Measurements from ENCODE around the gene DNAH12. TPM values are rescaled to one million over a fixed set of nuclear protein-coding genes. Genes with fewer than 3 reads are reported as not detected.

Gene DNAH12
- total and polyA plus RNA-seq, 2 of the 4 experiments (the other 2 are of a cell fraction): under 0.01 to 0.02 TPM

GRCh38 chr3:57446318-57446841 lies 97.8 kb downstream of the DNAH12 start:
- Histone ChIP-seq H3K9me1 (ENCODE audit: insufficient read depth, low read length) (no peaks in the 10 kb centered on the region), H3K4me3 (ENCODE audit: insufficient read depth, low read depth, low read length) (no peak overlapping the region), H3K36me3 (ENCODE audit: control insufficient read depth, insufficient read depth, low read length) (no peaks in the 10 kb centered on the region), H3K18ac (ENCODE audit: low read depth, low read length) (no peak overlapping the region), H3K27ac (ENCODE audit: insufficient read depth, low read length) (no peak overlapping the region), H4K5ac (ENCODE audit: low read depth, low read length) (no peak overlapping the region), H2BK20ac (ENCODE audit: low read depth, low read length) (no peak overlapping the region), H4K91ac (ENCODE audit: insufficient read depth, low read depth, low read length) (no peak overlapping the region), H3K27me3 (ENCODE audit: control insufficient read depth, insufficient read depth, low read length) (no peaks in the 10 kb centered on the region; the same call in 1 of the 2 replicates), H2BK5ac (ENCODE audit: low read depth, low read length, poor library complexity, severe bottlenecking) (no peak overlapping the region), H3K4me2 (ENCODE audit: low read depth, low read length) (no peak overlapping the region), H2AK5ac (ENCODE audit: low read depth, low read length) (no peak overlapping the region), H4K8ac (ENCODE audit: low read depth in 2 of 2, low read length in 2 of 2) (no peak overlapping the region), H2BK120ac (ENCODE audit: low read depth, low read length) (no peak overlapping the region), H2BK15ac (ENCODE audit: low read depth, low read length) (no peak overlapping the region), H3K4ac (ENCODE audit: low read depth, low read length) (no peak overlapping the region), H3K14ac (replicated peaks; ENCODE audit: low read depth, low read length) (no peak overlapping the region), H3K9me3 (ENCODE audit: control insufficient read depth, insufficient read depth, low read length) (no peaks in the 10 kb centered on the region), H3K23ac (ENCODE audit: low read depth, low read length) (no peak overlapping the region), H3K79me1 (ENCODE audit: low read depth in 1 of 2, low read length in 2 of 2) (no peaks in the 10 kb centered on the region), H2AFZ (replicated peaks; ENCODE audit: low read length, poor library complexity) (no peak overlapping the region), H2AK9ac (replicated peaks; ENCODE audit: low read depth, low read length, poor library complexity) (no peak overlapping the region), H4K20me1 (ENCODE audit: insufficient read depth, low read length) (no peaks in the 10 kb centered on the region), H3K9ac (ENCODE audit: low read depth, low read length) (no peak overlapping the region), H3K56ac (ENCODE audit: extremely low read depth, insufficient read depth, low read length) (no peak overlapping the region), H3K4me1 (ENCODE audit: control insufficient read depth, insufficient read depth, low read length) (no peaks in the 10 kb centered on the region)
- intact Hi-C loops (cut with micrococcal nuclease) (no loop called here), in situ Hi-C loops (cut with MboI; ENCODE audit: low sequenced_read_pairs) (no loop called here), dilution Hi-C loops (cut with HindIII; ENCODE audit: low sequenced_read_pairs, unreplicated experiment) (no loop called here)
- no peak for ATAC-seq (ENCODE audit: low read depth)
- BruUV-seq (replicated peaks): no TSS peak
- DNase-seq: no peak
- WGBS, 2 experiments (ENCODE audit: extremely low coverage in 2 of 2, insufficient read length in 1 of 2): no CpG with 5 or more reads among the region's 1 CpG
- TF ChIP-seq BHLHE40 (IDR thresholded peaks at IDR 0.05; ENCODE audit: low read depth, low read length) (no peak), POLR2A (IDR thresholded peaks at IDR 0.05; ENCODE audit: low read depth, low read length) (no peak), CTCF (conservative IDR thresholded peaks at IDR 0.05; ENCODE audit: low read depth, low read length) (no peak), RCOR1 (IDR thresholded peaks at IDR 0.05; ENCODE audit: insufficient replicate concordance, low read length) (no peak), RAD21 (IDR thresholded peaks at IDR 0.05; ENCODE audit: low read length) (no peak), USF2 (IDR thresholded peaks at IDR 0.05; ENCODE audit: low read depth, low read length) (no peak), ELK1 (IDR thresholded peaks at IDR 0.05; ENCODE audit: borderline replicate concordance, low read depth, low read length) (no peak), SMC3 (IDR thresholded peaks at IDR 0.05; ENCODE audit: low read depth, low read length) (no peak), NFE2L2 (IDR thresholded peaks at IDR 0.05; ENCODE audit: low read depth, low read length) (no peak), MAFK (IDR thresholded peaks at IDR 0.05; ENCODE audit: low read depth, low read length) (no peak), FOS (IDR thresholded peaks at IDR 0.05; ENCODE audit: low read depth, low read length) (no peak), CEBPB (IDR thresholded peaks at IDR 0.05; ENCODE audit: low read depth, low read length) (no peak)
- ChIA-PET POLR2A (ENCODE audit: unreplicated experiment) (no interaction called here), CTCF (interaction anchor here (0.6 to 0.9 kb wide), 2 partner anchors 15 to 164 kb away, joined by 3 read pairs; no protein-coding TSS in a partner anchor)

Measured in IMR-90 (cell line).